Natural killer cell (primary cell): ENCODE results near the gene MAP2K5. TPM values are rescaled to one million over a fixed set of nuclear protein-coding genes. Genes with fewer than 3 reads are reported as not detected.

Experiments
- ATAC-seq, 3 donors: fragments of 150-1000 bp in 2 of 3; fragments of 200-7000 bp in 1 of 3; cut with Tn5 transposase; 1 replicate in 1 of 3; 2 replicates in 2 of 3; pipeline ENCODE4 v1.10.0; 2021; ENCODE audit warnings: mild to moderate bottlenecking in 2 of 3, moderate library complexity in 2 of 3
- DNase-seq, 2 donors: peaks; one replicate each; pipeline versions ENCODE4 v3.0.0 to v3.0.0-alpha.2; 2013 to 2021; ENCODE audit warnings: mixed read lengths in 1 of 2
- H3K27ac ChIP-seq: one replicate; pipeline ENCODE4 v1.5.1; 2013; ENCODE audit warnings: mild to moderate bottlenecking, low read length
- H3K27me3 ChIP-seq: one replicate; pipeline ENCODE4 v1.6.1; 2013; ENCODE audit warnings: low read length; ENCODE audit not compliant: control insufficient read depth, insufficient read depth
- H3K36me3 ChIP-seq: one replicate; pipeline ENCODE4 v1.6.1; 2013; ENCODE audit warnings: low read length; ENCODE audit not compliant: control insufficient read depth, insufficient read depth
- H3K4me1 ChIP-seq: one replicate; pipeline ENCODE4 v1.6.1; 2013; ENCODE audit warnings: low read length; ENCODE audit not compliant: control insufficient read depth, insufficient read depth
- H3K4me3 ChIP-seq: one replicate; pipeline ENCODE4 v1.5.1; 2013; ENCODE audit warnings: low read length
- H3K9me3 ChIP-seq: one replicate; pipeline ENCODE4 v1.6.1; 2013; ENCODE audit warnings: low read length; ENCODE audit not compliant: control insufficient read depth, insufficient read depth
- H3K27ac Mint-ChIP-seq, 2 donors: one replicate each; pipeline ENCODE4 v1.8.0; 2022; ENCODE audit warnings: mild to moderate bottlenecking in 2 of 2, mixed read lengths in 2 of 2, moderate library complexity in 1 of 2
- H3K27me3 Mint-ChIP-seq, 2 donors: one replicate each; pipeline ENCODE4 v1.8.0; 2022; ENCODE audit warnings: low read depth in 2 of 2, mixed read lengths in 2 of 2
- H3K36me3 Mint-ChIP-seq: one replicate; pipeline ENCODE4 v1.8.0; 2022; ENCODE audit warnings: mixed read lengths
- H3K4me1 Mint-ChIP-seq, 2 donors: one replicate each; pipeline ENCODE4 v1.8.0; 2022; ENCODE audit warnings: mixed read lengths in 2 of 2
- H3K4me3 Mint-ChIP-seq: one replicate; pipeline ENCODE4 v1.8.0; 2022; ENCODE audit warnings: mild to moderate bottlenecking, moderate library complexity, mixed read lengths
- H3K9me3 Mint-ChIP-seq, 2 donors: one replicate each; pipeline ENCODE4 v1.8.0; 2022; ENCODE audit warnings: mixed read lengths in 2 of 2
- CTCF ChIP-seq: fragments of 200-600 bp; IDR thresholded peaks from one replicate; pipeline ENCODE4 v1.8.0; 2022; ENCODE audit warnings: antibody characterized with exemption
- WGBS: methylation state at CpG from one replicate; pipeline ENCODE4 v1.1.7; 2013; ENCODE audit warnings: missing lambda C conversion rate; ENCODE audit not compliant: insufficient coverage; 5-methylcytosine and 5-hydroxymethylcytosine counted together
- intact Hi-C: fragments of 100-400 bp; cut with micrococcal nuclease; formaldehyde crosslinking; loops from one replicate; pipeline ENCODE4 v1.14.2; 2022
- total RNA-seq, 4 donors: library from RNA; stranded (reverse); fragments of 120-200 nt in 1 of 4; gene quantifications; one replicate each; pipeline versions ENCODE4 v1.2.3 to v1.2.4, GENCODE V29; 2013 to 2022

MAP2K5 gene
- total RNA-seq, 3 donors from 2014 or later (not counting 1 experiment from before 2014, with no cell fraction given), result 25.6 to 32.6 (median 29.2) TPM

GRCh38 chr15:67592245-67592644 is 49.7 kb downstream of the MAP2K5 start:
- no peaks in the 10 kb centered on the region for H3K4me1 ChIP-seq
- TF ChIP-seq CTCF, result no peak
- no peaks in the 10 kb centered on the region for H3K27me3 ChIP-seq
- Mint-ChIP-seq H3K27ac (no peak overlapping the region), H3K9me3 (no peaks in the 10 kb centered on the region), H3K4me1 (peaks cover 0 to 8% of the 10 kb centered on the region in 2 donors), H3K27me3 (no peaks in the 10 kb centered on the region), H3K36me3 (peaks cover 11% of the 10 kb centered on the region), H3K4me3 (no peak overlapping the region)
- intact Hi-C loops, result no loop called here
- DNase-seq (no peak), ATAC-seq (no peak)
- H3K9me3 ChIP-seq, result no peaks in the 10 kb centered on the region
- H3K27ac ChIP-seq, result no peak overlapping the region
- peaks cover 30% of the 10 kb centered on the region for H3K36me3 ChIP-seq
- no peak overlapping the region for H3K4me3 ChIP-seq

GRCh38 chr15:67593562-67593961 is 51.1 kb downstream of the MAP2K5 start:
- intact Hi-C loops, result no loop called here
- Histone ChIP-seq H3K36me3 (peaks cover 18% of the 10 kb centered on the region), H3K9me3 (no peaks in the 10 kb centered on the region), H3K27ac (no peak overlapping the region), H3K27me3 (no peaks in the 10 kb centered on the region), H3K4me3 (no peak overlapping the region), H3K4me1 (no peaks in the 10 kb centered on the region)
- Mint-ChIP-seq H3K4me3 (no peak overlapping the region), H3K9me3 (no peaks in the 10 kb centered on the region), H3K27ac (no peak overlapping the region), H3K36me3 (no peaks in the 10 kb centered on the region), H3K27me3 (no peaks in the 10 kb centered on the region), H3K4me1 (no peaks in the 10 kb centered on the region)
- 97% methylated on average over 6 of the region's 6 CpGs for WGBS
- no peak for TF ChIP-seq CTCF
- ATAC-seq (no peak), DNase-seq (no peak)

- no peak overlapping the region for H3K4me3 Mint-ChIP-seq
- no peak for ATAC-seq
- no peaks in the 10 kb centered on the region for H3K27me3 Mint-ChIP-seq
Measured at GRCh38 chr15:67594770-67595169, 52.3 kb downstream of the MAP2K5 start.

More at GRCh38 chr15:67594770-67595169, 52.3 kb downstream of the MAP2K5 start:
- no peak for DNase-seq
- Mint-ChIP-seq H3K27ac (no peak overlapping the region), H3K4me1 (no peaks in the 10 kb centered on the region), H3K36me3 (no peaks in the 10 kb centered on the region), H3K9me3 (no peaks in the 10 kb centered on the region)
- intact Hi-C loops, result no loop called here
- TF ChIP-seq CTCF, result no peak
- Histone ChIP-seq H3K9me3 (no peaks in the 10 kb centered on the region), H3K4me3 (no peak overlapping the region), H3K27ac (no peak overlapping the region), H3K27me3 (no peaks in the 10 kb centered on the region), H3K36me3 (peaks cover 11% of the 10 kb centered on the region), H3K4me1 (no peaks in the 10 kb centered on the region)
